Adrenal gland (tissue), 12 donors: ENCODE results near the gene NF1. TPM values are rescaled to one million over a fixed set of nuclear protein-coding genes. Genes with fewer than 3 reads are reported as not detected.
A peak's percentile ranks its signal among the peaks of the same experiment; 100 is the strongest.

Source experiments
- DNase-seq, 7 donors: peaks; one replicate each; pipeline ENCODE4 v3.0.0-alpha.2; 2019 to 2020
- H3K27ac ChIP-seq, 5 donors: fragments of 200-600 bp; sonication (generic) in 4 of 5; 1 replicate in 3 of 5; 2 replicates in 2 of 5; pipeline versions ENCODE4 v1.5.1 to v1.8.0; 2016 to 2020; ENCODE audit warnings: mild to moderate bottlenecking in 1 of 5
- H3K27me3 ChIP-seq: fragments of 200-600 bp; 2 replicates; pipeline ENCODE4 v1.8.0; 2021
- H3K36me3 ChIP-seq, 2 donors: fragments of 200-600 bp; replicated peaks in 1 of 2; 1 replicate in 1 of 2; 2 replicates in 1 of 2; pipeline versions ENCODE4 v1.5.1 to v1.8.0; 2018 to 2022
- H3K4me1 ChIP-seq, 2 donors: fragments of 200-600 bp; replicated peaks in 1 of 2; 1 replicate in 1 of 2; 2 replicates in 1 of 2; pipeline versions ENCODE4 v1.5.1 to v1.8.0; 2018 to 2021
- H3K4me3 ChIP-seq, 4 donors: fragments of 200-600 bp; sonication (generic) in 3 of 4; one replicate each; pipeline ENCODE4 v1.5.1; 2016 to 2018
- H3K9me3 ChIP-seq, 3 donors: fragments of 200-600 bp; sonication (generic) in 1 of 3; replicated peaks in 1 of 3; 1 replicate in 2 of 3; 2 replicates in 1 of 3; pipeline versions ENCODE4 v1.5.1 to v1.8.0; 2016 to 2021
- CTCF ChIP-seq, 6 experiments: fragments of 450-650 bp in 4 of 6; fragments of 200-600 bp in 2 of 6; sonication (generic) in 1 of 6; IDR thresholded peaks; 1 replicate in 5 of 6; 2 replicates in 1 of 6; pipeline versions ENCODE4 v1.5.1 to v1.8.0; 2016 to 2021; ENCODE audit warnings: antibody characterized with exemption in 6 of 6, mild to moderate bottlenecking in 2 of 6, moderate library complexity in 1 of 6
- POLR2A ChIP-seq, 2 donors: fragments of 450-650 bp; IDR thresholded peaks; one replicate each; pipeline ENCODE4 v1.6.1; 2017; ENCODE audit warnings: antibody characterized with exemption in 2 of 2, mild to moderate bottlenecking in 2 of 2, moderate library complexity in 1 of 2
- WGBS, 4 donors: extraction: QIAGEN DNeasy Blood & Tissue Kit in 2 of 4; methylation state at CpG; one replicate each; pipeline versions ENCODE4 v1.1.5 to v1.1.7; 2013 to 2017; 5-methylcytosine and 5-hydroxymethylcytosine counted together
- intact Hi-C, 2 donors: fragments of 100-400 bp; cut with DNase I; formaldehyde crosslinking; loops; one replicate each; pipeline versions ENCODE4 v1.14.1 to v1.15.0; 2022 to 2023
- polyA plus RNA-seq, 3 donors: library from polyadenylated mRNA; stranded (reverse); fragments of 200-250 nt in 2 of 3; fragments of 350-450 nt in 1 of 3; fragmentation: Illumina TruSeq in 1 of 3; extraction: RNeasy Lipid Tissue Mini Kit (QIAGEN cat#74804) in 1 of 3; gene quantifications; one replicate each; pipeline ENCODE4 v1.2.3, GENCODE V29; 2013 to 2014
- total RNA-seq, 9 donors: library from RNA; depleted of rRNA in 4 of 9; stranded (reverse); fragments of >200 nt in 4 of 9; fragments of 120-200 nt in 1 of 9; fragmentation: NEBNext Ultra II Directional in 1 of 9; extraction: Animal tissue kit (Norgen Biotek cat#: 25700) in 1 of 9; gene quantifications; one replicate each; pipeline versions ENCODE4 v1.1.0 to v1.2.4, GENCODE V29; 2013 to 2023
- donor health status: healthy with polysubstance abuse.
- donor health status: Bipolar disorder and iron deficiency.
- donor health status: DM: yes; HTN: yes; CAD: no.
- donor health status: DM: no; HTN: no; CAD: no.
- donor health status: DM: no; HTN: no; CAD: no.
- donor health status: DM: yes; HTN: yes; CAD: no.

The NF1 gene
- total and polyA plus RNA-seq, 12 donors = 8.8 to 91.3 (median 53.5) TPM

DNA sequence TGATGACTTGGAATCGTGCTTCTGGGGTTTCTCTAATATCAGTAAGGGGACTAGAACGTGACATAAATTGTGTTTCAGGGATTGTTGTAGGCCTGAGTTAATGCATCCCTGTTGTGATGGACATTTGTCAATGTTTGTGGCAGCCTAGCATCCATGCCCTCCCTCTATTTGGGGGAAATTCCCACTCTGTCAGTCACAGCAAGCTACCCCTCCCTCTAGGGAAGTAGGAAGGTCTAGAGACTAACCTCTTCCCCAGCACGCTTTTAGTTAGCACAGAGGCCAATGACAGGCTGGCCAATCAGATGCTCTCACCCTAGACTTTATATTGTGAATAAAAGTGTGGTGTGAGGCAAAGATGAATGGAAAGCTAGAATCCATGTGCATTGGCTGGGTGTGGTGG lies 32.4 kb upstream of the NF1 start:
- H3K9me3 ChIP-seq = no peaks in the 10 kb centered on the region
- no peak for DNase-seq
- 92 to 95% (median 95%) methylated on average over 3 of the region's 3 CpGs for WGBS, 4 donors
- no peak overlapping the region for H3K27ac ChIP-seq
- TF ChIP-seq CTCF (IDR thresholded peaks at IDR 0.05) = no peak
- no peak for TF ChIP-seq POLR2A (IDR thresholded peaks at IDR 0.05)
- H3K4me1 ChIP-seq = peaks cover 13 to 14% of the 10 kb centered on the region in 2 donors
- intact Hi-C loops = no loop called here
- no peaks in the 10 kb centered on the region for H3K36me3 ChIP-seq
- no peaks in the 10 kb centered on the region for H3K27me3 ChIP-seq
- no peak overlapping the region for H3K4me3 ChIP-seq

GRCh38 chr17:31064707-31065106 lies 30.1 kb upstream of the NF1 start:
- Histone ChIP-seq H3K27ac (no peak overlapping the region), H3K9me3 (no peaks in the 10 kb centered on the region), H3K4me3 (no peak overlapping the region), H3K4me1 (peaks cover 23 to 24% of the 10 kb centered on the region in 2 donors), H3K27me3 (no peaks in the 10 kb centered on the region), H3K36me3 (no peaks in the 10 kb centered on the region)
- no peak for DNase-seq
- intact Hi-C loops = no loop called here
- TF ChIP-seq POLR2A (IDR thresholded peaks at IDR 0.05) (no peak), CTCF (IDR thresholded peaks at IDR 0.05) (no peak)
- WGBS, 4 donors = 89 to 100% (median 96%) methylated on average over 2 of the region's 2 CpGs

DNA sequence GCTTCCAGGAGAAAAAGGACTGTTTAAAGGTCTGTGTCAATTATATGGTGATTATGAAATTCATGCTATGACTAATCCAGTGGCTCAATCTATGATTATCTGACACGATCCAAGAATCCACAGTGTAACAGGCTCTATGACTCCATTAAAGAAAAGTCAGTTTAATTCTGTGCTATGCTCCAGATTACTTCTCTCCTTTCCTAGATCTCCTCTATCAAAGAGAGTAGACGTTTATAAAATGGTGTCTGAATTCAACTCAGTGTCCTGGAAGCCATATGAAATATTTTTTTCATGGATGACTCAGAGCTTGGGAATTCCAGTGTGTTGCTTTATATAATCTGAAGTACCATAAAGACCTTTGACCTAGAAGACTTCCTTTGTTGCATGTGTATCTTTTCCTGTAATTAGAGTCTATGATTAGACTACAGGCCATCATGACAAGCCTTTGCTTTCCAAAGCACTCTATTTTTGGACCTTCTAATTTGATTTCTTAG lies 27.0 kb upstream of the NF1 start:
- TF ChIP-seq POLR2A (IDR thresholded peaks at IDR 0.05) (no peak), CTCF (IDR thresholded peaks at IDR 0.05) (no peak)
- no peak for DNase-seq
- Histone ChIP-seq H3K4me1 (peaks cover 10 to 12% of the 10 kb centered on the region in 2 donors), H3K27me3 (no peaks in the 10 kb centered on the region), H3K36me3 (no peaks in the 10 kb centered on the region), H3K27ac (peak overlapping the region; percentile 14 to 82 (median 67)), H3K4me3 (no peak overlapping the region), H3K9me3 (no peaks in the 10 kb centered on the region)
- intact Hi-C loops = no loop called here
- WGBS, 4 donors = 9 to 23% (median 18%) methylated on average over 2 of the region's 2 CpGs

GRCh38 chr17:31068291-31068690 lies 26.5 kb upstream of the NF1 start:
- intact Hi-C loops = no loop called here
- Histone ChIP-seq H3K27ac (peak overlapping the region; percentile 14 to 82 (median 67)), H3K9me3 (no peaks in the 10 kb centered on the region), H3K4me1 (peaks cover 10 to 12% of the 10 kb centered on the region in 2 donors), H3K4me3 (no peak overlapping the region), H3K27me3 (no peaks in the 10 kb centered on the region), H3K36me3 (no peaks in the 10 kb centered on the region)
- WGBS, 4 donors = 62 to 76% (median 64%) methylated on average over 4 of the region's 4 CpGs
- DNase-seq = peak in 5 of 7 donors; percentile 21 to 72 (median 40)
- TF ChIP-seq CTCF (IDR thresholded peaks at IDR 0.05) = peak in 3 of 6 experiments; percentile 22 to 32 (median 23)
- no peak for TF ChIP-seq POLR2A (IDR thresholded peaks at IDR 0.05)
